OCI-LY7 (cell line): ENCODE results near the gene BFSP1. TPM values are rescaled to one million over a fixed set of nuclear protein-coding genes. Genes with fewer than 3 reads are reported as not detected.

Experiments used
- BruUV-seq: library from RNA; stranded (reverse); fragments of 400-500 nt; replicated peaks from 2 replicates; lab custom pipeline; 2021; lab: Mats Ljungman, UMichigan
- CTCF ChIA-PET: fragments of 300-600 bp; sonication (Branson Sonifier 250); formaldehyde crosslinking; loops from one replicate; lab custom pipeline; 2022; ENCODE audit warnings: antibody characterized with exemption; ENCODE audit not compliant: unreplicated experiment; lab: Charles Lee
- POLR2A ChIA-PET: fragments of 300-600 bp; sonication (Branson Sonifier 250); formaldehyde crosslinking; loops from one replicate; lab custom pipeline; 2022; ENCODE audit warnings: antibody characterized with exemption; lab: Charles Lee
- DNase-seq: peaks from one replicate; pipeline ENCODE4 v3.0.0-alpha.2; 2015; ENCODE audit warnings: low spot score
- H2AFZ ChIP-seq: fragments of 200-600 bp; sonication (generic), shearing (Covaris generic); 2 replicates; pipeline ENCODE4 v1.6.1; 2014; ENCODE audit warnings: mild to moderate bottlenecking, antibody characterized with exemption, low read length, moderate library complexity
- H3K27ac ChIP-seq: fragments of 200-600 bp; sonication (generic); 2 replicates; pipeline ENCODE4 v1.5.1; 2014; ENCODE audit warnings: mixed run types, low read depth, mild to moderate bottlenecking, moderate library complexity, low read length, inconsistent platforms; ENCODE audit not compliant: poor library complexity, severe bottlenecking
- H3K36me3 ChIP-seq: fragments of 200-600 bp; sonication (generic); 2 replicates; pipeline ENCODE4 v1.6.1; 2014; ENCODE audit warnings: mild to moderate bottlenecking, antibody characterized with exemption, low read length, moderate library complexity, mixed read lengths; ENCODE audit not compliant: insufficient read depth
- H3K4me1 ChIP-seq: fragments of 200-600 bp; sonication (generic); 2 replicates; pipeline ENCODE4 v1.5.1; 2014; ENCODE audit warnings: mild to moderate bottlenecking, low read length; ENCODE audit not compliant: insufficient read depth, poor library complexity, severe bottlenecking
- H3K4me2 ChIP-seq: fragments of 200-600 bp; sonication (generic); 2 replicates; pipeline ENCODE4 v1.6.1; 2014; ENCODE audit warnings: mild to moderate bottlenecking, low read length
- H3K4me3 ChIP-seq: fragments of 200-600 bp; sonication (generic); 2 replicates; pipeline ENCODE4 v1.5.1; 2014; ENCODE audit warnings: mild to moderate bottlenecking, low read depth, low read length; ENCODE audit not compliant: poor library complexity, severe bottlenecking
- H3K79me2 ChIP-seq: fragments of 200-600 bp; sonication (generic); 2 replicates; pipeline ENCODE4 v1.6.1; 2016; ENCODE audit warnings: low read depth, mild to moderate bottlenecking, low read length, moderate library complexity, mixed read lengths; ENCODE audit not compliant: insufficient read depth
- H3K9me2 ChIP-seq: fragments of 200-600 bp; sonication (generic); 2 replicates; pipeline ENCODE4 v1.6.1; 2016; ENCODE audit warnings: mild to moderate bottlenecking, low read length, mixed read lengths; ENCODE audit not compliant: insufficient read depth
- H3K9me3 ChIP-seq: fragments of 200-600 bp; sonication (generic); 2 replicates; pipeline ENCODE4 v1.6.1; 2014; ENCODE audit warnings: mild to moderate bottlenecking, mixed run types, low read length, mixed read lengths
- H4K20me1 ChIP-seq: fragments of 200-600 bp; sonication (generic); 2 replicates; pipeline ENCODE4 v1.6.1; 2014; ENCODE audit warnings: mild to moderate bottlenecking, antibody characterized with exemption, low read length, moderate library complexity, mixed read lengths; ENCODE audit not compliant: insufficient read depth
- CTCF ChIP-seq: fragments of 200-600 bp; sonication (generic); conservative IDR thresholded peaks from 2 replicates; pipeline ENCODE4 v1.5.1; 2014; ENCODE audit warnings: mild to moderate bottlenecking, antibody characterized with exemption, low read length, moderate library complexity, mixed read lengths
- EZH2phosphoT487 ChIP-seq: fragments of 200-600 bp; sonication (generic); IDR thresholded peaks from 2 replicates; pipeline ENCODE4 v1.6.1; 2018; ENCODE audit warnings: low read depth, borderline replicate concordance, mild to moderate bottlenecking, mixed run types, antibody characterized with exemption, low read length, moderate library complexity, mixed read lengths
- intact Hi-C: fragments of 100-400 bp; cut with micrococcal nuclease; formaldehyde crosslinking; loops from one replicate; pipeline ENCODE4 v1.10.0; 2022; ENCODE audit not compliant: unreplicated experiment
- total RNA-seq, 2 experiments: library from RNA; depleted of rRNA in 1 of 2; stranded (reverse); fragments of >200 nt in 1 of 2; shearing (Covaris generic) in 1 of 2; gene quantifications; 2 replicates each; pipeline ENCODE4 v1.2.3, GENCODE V29; 2014 to 2022

The BFSP1 gene
- total RNA-seq, 2 experiments from 2014 or later = not detected

GRCh38 chr20:17460119-17460518 lies 71.1 kb downstream of the BFSP1 start:
- peak; percentile 4 for DNase-seq
- Histone ChIP-seq H3K79me2 (no peaks in the 10 kb centered on the region), H3K4me2 (0 out of 2 replicates have a peak overlapping the region, but pooled peaks have one; percentile 4), H3K4me1 (no peaks in the 10 kb centered on the region), H2AFZ (peak overlapping the region; percentile 83), H3K27ac (no peak overlapping the region), H3K4me3 (no peak overlapping the region), H3K9me3 (no peaks in the 10 kb centered on the region), H3K9me2 (no peaks in the 10 kb centered on the region), H3K36me3 (no peaks in the 10 kb centered on the region), H4K20me1 (no peaks in the 10 kb centered on the region)
- no TSS peak for BruUV-seq
- ChIA-PET CTCF (no interaction called here), POLR2A (interaction anchor here (0.6 kb wide), 1 partner anchor 20 kb away, joined by 3 read pairs; no protein-coding TSS in a partner anchor)
- TF ChIP-seq CTCF = no peak
- TF ChIP-seq EZH2phosphoT487 = no peak
- intact Hi-C loops = loop anchor here (10.0 kb wide), 1 partner anchor 1485 kb away; no protein-coding TSS in a partner anchor

GRCh38 chr20:17457588-17458190 lies 73.5 kb downstream of the BFSP1 start:
- Histone ChIP-seq H4K20me1 (no peaks in the 10 kb centered on the region), H3K36me3 (no peaks in the 10 kb centered on the region), H3K4me1 (no peaks in the 10 kb centered on the region), H3K79me2 (no peaks in the 10 kb centered on the region), H3K27ac (no peak overlapping the region), H3K4me3 (no peak overlapping the region), H3K4me2 (no peak overlapping the region), H2AFZ (no peak overlapping the region), H3K9me3 (no peaks in the 10 kb centered on the region), H3K9me2 (no peaks in the 10 kb centered on the region)
- DNase-seq = no peak
- BruUV-seq = no TSS peak
- POLR2A ChIA-PET = no interaction called here
- TF ChIP-seq EZH2phosphoT487 (no peak), CTCF (no peak)
- CTCF ChIA-PET = no interaction called here
- intact Hi-C loops = no loop called here

- no peaks in the 10 kb centered on the region for H3K9me3 ChIP-seq
- no peak overlapping the region for H3K4me3 ChIP-seq
- no peak overlapping the region for H2AFZ ChIP-seq
- H3K79me2 ChIP-seq = no peaks in the 10 kb centered on the region
- no peak overlapping the region for H3K4me2 ChIP-seq
- no peaks in the 10 kb centered on the region for H4K20me1 ChIP-seq
- no peaks in the 10 kb centered on the region for H3K4me1 ChIP-seq
- DNase-seq = no peak
- no peaks in the 10 kb centered on the region for H3K36me3 ChIP-seq
- intact Hi-C loops = no loop called here
- no peaks in the 10 kb centered on the region for H3K9me2 ChIP-seq
- no TSS peak for BruUV-seq
- CTCF ChIA-PET = no interaction called here
- TF ChIP-seq EZH2phosphoT487 (no peak), CTCF (no peak)
- POLR2A ChIA-PET = no interaction called here
- H3K27ac ChIP-seq = no peak overlapping the region
These were observed 74.1 kb downstream of the BFSP1 start for GRCh38 chr20:17457079-17457478.
